Measurements from ENCODE around the gene FAM237B. TPM values are rescaled to one million over a fixed set of nuclear protein-coding genes. Genes with fewer than 3 reads are reported as not detected.
A peak's percentile ranks its signal among the peaks of the same experiment; 100 is the strongest.

FAM237B gene
- total RNA-seq, 6 experiments from 2014 or later = not detected

DNA sequence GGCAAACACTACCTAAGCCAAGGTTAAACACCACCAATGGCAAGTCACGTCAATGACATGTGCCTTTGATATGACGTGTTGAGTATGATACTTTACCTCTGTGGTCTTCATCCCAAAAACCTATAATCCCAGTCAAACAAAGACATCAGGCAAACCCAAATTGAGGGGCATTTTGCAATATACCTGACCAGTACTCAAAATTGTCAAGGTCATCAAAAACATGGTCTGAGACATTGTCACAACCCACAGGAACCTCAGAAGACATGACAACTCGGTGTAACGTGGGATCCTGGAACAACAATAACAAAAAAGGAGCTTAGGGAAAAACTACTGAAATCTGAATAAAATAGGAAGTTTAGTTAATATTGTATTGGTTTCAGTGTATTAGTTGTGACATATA, 7.2 kb downstream of the FAM237B start:
- 63% methylated on average over 4 of the region's 4 CpGs for WGBS (ENCODE audit: insufficient coverage, low coverage, low lambda C conversion rate, missing lambda C conversion rate)

DNA sequence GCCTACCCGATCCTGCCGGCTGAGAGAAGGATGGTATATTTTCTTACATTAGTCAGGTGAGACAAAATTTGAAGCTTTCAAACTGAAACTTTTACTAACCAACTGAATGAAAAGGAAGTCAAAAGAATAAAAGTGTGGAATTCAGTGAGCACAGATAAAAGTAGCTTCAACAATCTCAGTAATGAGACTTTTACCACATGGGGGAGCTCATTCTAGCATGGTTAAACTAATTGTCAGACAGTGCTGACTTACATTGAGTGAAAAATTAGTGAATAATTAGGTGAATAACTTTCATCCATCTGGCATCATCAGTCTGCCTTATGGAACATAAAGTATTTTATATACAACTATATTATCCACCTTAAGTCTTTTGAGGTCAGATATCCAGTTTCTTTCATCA, 8.4 kb downstream of the FAM237B start:
- Histone ChIP-seq H3K36me3 (peaks cover 0 to 3% (median 0%) of the 10 kb centered on the region in 4 donors), H3K27ac (no peak overlapping the region), H3K4me1 (no peaks in the 10 kb centered on the region), H3K4me3 (no peak overlapping the region), H3K9me3 (no peaks in the 10 kb centered on the region), H3K27me3 (no peaks in the 10 kb centered on the region)
- WGBS (ENCODE audit: insufficient coverage, low coverage, low lambda C conversion rate, missing lambda C conversion rate) = 72% methylated on average over 2 of the region's 2 CpGs
- no peak for DNase-seq
- peak in 1 of 4 donors; percentile 30 for ATAC-seq
- intact Hi-C loops (cut with DNase I) = no loop called here
- no peak for TF ChIP-seq POLR2A (IDR thresholded peaks at IDR 0.05)
- TF ChIP-seq, protein P1, sequence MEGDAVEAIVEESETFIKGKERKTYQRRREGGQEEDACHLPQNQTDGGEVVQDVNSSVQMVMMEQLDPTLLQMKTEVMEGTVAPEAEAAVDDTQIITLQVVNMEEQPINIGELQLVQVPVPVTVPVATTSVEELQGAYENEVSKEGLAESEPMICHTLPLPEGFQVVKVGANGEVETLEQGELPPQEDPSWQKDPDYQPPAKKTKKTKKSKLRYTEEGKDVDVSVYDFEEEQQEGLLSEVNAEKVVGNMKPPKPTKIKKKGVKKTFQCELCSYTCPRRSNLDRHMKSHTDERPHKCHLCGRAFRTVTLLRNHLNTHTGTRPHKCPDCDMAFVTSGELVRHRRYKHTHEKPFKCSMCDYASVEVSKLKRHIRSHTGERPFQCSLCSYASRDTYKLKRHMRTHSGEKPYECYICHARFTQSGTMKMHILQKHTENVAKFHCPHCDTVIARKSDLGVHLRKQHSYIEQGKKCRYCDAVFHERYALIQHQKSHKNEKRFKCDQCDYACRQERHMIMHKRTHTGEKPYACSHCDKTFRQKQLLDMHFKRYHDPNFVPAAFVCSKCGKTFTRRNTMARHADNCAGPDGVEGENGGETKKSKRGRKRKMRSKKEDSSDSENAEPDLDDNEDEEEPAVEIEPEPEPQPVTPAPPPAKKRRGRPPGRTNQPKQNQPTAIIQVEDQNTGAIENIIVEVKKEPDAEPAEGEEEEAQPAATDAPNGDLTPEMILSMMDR (IDR thresholded peaks at IDR 0.05) = peak; percentile 21 to 35 (median 32)

More for the DNA sequence above, 7.2 kb downstream of the FAM237B start:
- intact Hi-C loops (cut with DNase I) = no loop called here
- H3K9me3 ChIP-seq = no peaks in the 10 kb centered on the region
- DNase-seq (no peak), ATAC-seq (no peak)
- H3K4me1 ChIP-seq = no peaks in the 10 kb centered on the region
- no peaks in the 10 kb centered on the region for H3K36me3 ChIP-seq
- no peak overlapping the region for H3K4me3 ChIP-seq
- no peak overlapping the region for H3K27ac ChIP-seq
- H3K27me3 ChIP-seq = no peaks in the 10 kb centered on the region
- TF ChIP-seq, protein P1 (IDR thresholded peaks at IDR 0.05) = no peak
- TF ChIP-seq POLR2A (IDR thresholded peaks at IDR 0.05) = no peak

DNA sequence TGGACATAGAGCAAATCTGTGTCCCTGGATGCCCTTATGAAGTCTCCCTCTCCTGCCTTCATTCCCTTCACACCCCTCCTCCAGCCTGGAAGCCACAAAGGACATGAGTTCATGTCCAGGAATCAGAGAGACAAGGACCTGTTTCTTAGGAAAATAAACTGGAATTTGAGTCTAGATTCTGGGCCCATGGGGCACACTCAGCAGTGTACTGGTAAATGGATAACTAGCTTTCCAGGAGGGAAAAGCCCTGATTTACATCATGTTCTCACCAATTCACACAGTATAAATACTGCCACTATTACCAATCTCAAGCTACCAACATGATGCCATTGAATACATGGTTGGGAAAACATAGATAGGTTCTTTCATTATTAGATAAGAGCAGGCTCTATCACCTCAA, 9.9 kb downstream of the FAM237B start:
- intact Hi-C loops (cut with DNase I) = no loop called here
- peak; percentile 75 to 95 (median 78) for ATAC-seq
- Histone ChIP-seq H3K36me3 (peaks cover 0 to 3% (median 0%) of the 10 kb centered on the region in 4 donors), H3K9me3 (no peaks in the 10 kb centered on the region), H3K4me3 (no peak overlapping the region), H3K4me1 (no peaks in the 10 kb centered on the region), H3K27ac (no peak overlapping the region), H3K27me3 (no peaks in the 10 kb centered on the region)
- no peak for DNase-seq
- no peak for TF ChIP-seq POLR2A (IDR thresholded peaks at IDR 0.05)
- TF ChIP-seq, protein P1 (IDR thresholded peaks at IDR 0.05) = no peak

DNA sequence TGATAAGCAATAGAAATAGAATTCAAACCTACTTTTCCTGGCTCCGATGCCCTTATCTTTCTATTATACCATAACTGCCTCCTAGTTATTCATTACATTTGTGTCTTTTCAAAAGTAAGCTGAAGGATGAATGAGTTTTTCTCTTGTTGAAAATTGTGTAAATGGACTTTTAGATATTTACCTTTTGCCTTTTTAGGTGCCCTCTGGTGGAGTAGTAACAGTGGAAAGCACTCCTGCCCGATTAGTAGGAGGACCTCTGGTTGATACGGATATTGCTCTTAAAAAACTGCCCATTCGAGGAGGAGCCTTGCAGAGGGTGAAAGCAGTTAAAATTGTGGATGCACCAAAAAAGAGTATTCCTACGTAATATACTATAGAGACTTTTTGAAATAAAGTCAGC, 11.2 kb downstream of the FAM237B start:
- no peak overlapping the region for H3K4me3 ChIP-seq
- no peak for TF ChIP-seq POLR2A (IDR thresholded peaks at IDR 0.05)
- TF ChIP-seq, protein P1 (IDR thresholded peaks at IDR 0.05) = peak in 1 of 4 donors; percentile 15
- intact Hi-C loops (cut with DNase I) = no loop called here
- no peak overlapping the region for H3K27ac ChIP-seq
- no peaks in the 10 kb centered on the region for H3K4me1 ChIP-seq
- ATAC-seq (peak in 1 of 4 donors; percentile 21), DNase-seq (no peak)
- no peaks in the 10 kb centered on the region for H3K27me3 ChIP-seq
- 85% methylated on average over 5 of the region's 5 CpGs for WGBS (ENCODE audit: insufficient coverage, low coverage, low lambda C conversion rate, missing lambda C conversion rate)
- H3K9me3 ChIP-seq = no peaks in the 10 kb centered on the region
- peaks cover 0 to 3% (median 0%) of the 10 kb centered on the region in 4 donors for H3K36me3 ChIP-seq

DNA sequence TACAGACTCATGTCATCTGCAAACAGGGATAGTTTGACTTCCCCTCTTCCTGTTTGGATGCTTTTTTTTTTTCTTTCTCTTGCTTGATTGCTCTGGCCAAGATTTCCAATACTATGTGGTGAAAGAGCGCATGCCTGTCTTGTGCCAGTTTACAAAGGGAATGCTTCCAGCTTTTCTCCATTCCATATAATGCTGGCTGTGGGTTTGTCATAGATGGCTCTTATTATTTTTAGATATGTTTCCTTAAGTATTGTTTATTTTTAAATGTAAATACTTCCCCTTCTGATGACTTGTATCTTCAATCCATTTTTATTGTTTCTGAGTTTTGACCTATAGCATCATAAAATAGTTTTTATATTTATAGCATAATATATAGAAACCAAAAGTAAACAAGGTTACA, 17.9 kb downstream of the FAM237B start:
- Histone ChIP-seq H3K27me3 (no peaks in the 10 kb centered on the region), H3K4me3 (no peak overlapping the region), H3K36me3 (peaks cover 0 to 1% (median 0%) of the 10 kb centered on the region in 4 donors), H3K4me1 (no peaks in the 10 kb centered on the region), H3K9me3 (no peaks in the 10 kb centered on the region), H3K27ac (no peak overlapping the region)
- intact Hi-C loops (cut with DNase I) = no loop called here
- WGBS (ENCODE audit: insufficient coverage, low coverage, low lambda C conversion rate, missing lambda C conversion rate) = 100% methylated on average over 1 of the region's 1 CpG
- no peak for TF ChIP-seq POLR2A (IDR thresholded peaks at IDR 0.05)
- TF ChIP-seq, protein P1 (IDR thresholded peaks at IDR 0.05) = no peak
- DNase-seq = no peak
- no peak for ATAC-seq
